ENCODE results near the gene GALM. TPM values are rescaled to one million over a fixed set of nuclear protein-coding genes. Genes with fewer than 3 reads are reported as not detected.

Gene GALM
- total and polyA plus RNA-seq, 2 of the 8 experiments (the other 6 are each of a cell fraction or from before 2014, with no cell fraction given): 9.9 to 13.1 TPM

- no peaks in the 10 kb centered on the region; a peak in 1 of 8 replicates for H3K36me3 ChIP-seq (ENCODE audit: control insufficient read depth in 2 of 4, insufficient read depth in 4 of 4, low read length in 3 of 4)
- no peaks in the 10 kb centered on the region; a peak in 1 of 7 replicates for H3K4me1 ChIP-seq (replicated peaks in 1 of 4; ENCODE audit: control insufficient read depth in 3 of 4, insufficient read depth in 4 of 4, low read length in 3 of 4)
- no peak overlapping the region for H4K8ac ChIP-seq (ENCODE audit: extremely low read depth, insufficient read depth, low read length)
- POLR2A ChIA-PET (ENCODE audit: partially characterized antibody): no interaction called here
- no peak overlapping the region for H3K9ac ChIP-seq (replicated peaks in 1 of 4; ENCODE audit: extremely low read depth in 1 of 4, low read depth in 3 of 4, low read length in 3 of 4)
- no peak overlapping the region for H2BK5ac ChIP-seq (ENCODE audit: low read depth, low read length)
- DNase-seq (ENCODE audit: low read depth in 1 of 2, low spot score in 2 of 2): no peak
- WGBS, 2 experiments (ENCODE audit: extremely low coverage in 1 of 2, insufficient coverage in 1 of 2, insufficient read length in 1 of 2, insufficient replicate concordance in 2 of 2, low coverage in 1 of 2, low lambda C conversion rate in 2 of 2, missing lambda C conversion rate in 1 of 2): 92% methylated on average over 8 of the region's 8 CpGs; no CpG with 5 or more reads in 1 of the 2 experiments
- no peak overlapping the region for H4K91ac ChIP-seq (replicated peaks; ENCODE audit: insufficient read length, low read length)
- no peaks in the 10 kb centered on the region for H3K27me3 ChIP-seq (replicated peaks in 1 of 4; ENCODE audit: control insufficient read depth in 3 of 4, extremely low read depth in 1 of 4, insufficient read depth in 3 of 4, low read length in 3 of 4)
- H4K5ac ChIP-seq (ENCODE audit: insufficient read length, low read depth, low read length): no peak overlapping the region
- H4K20me1 ChIP-seq (replicated peaks in 1 of 2; ENCODE audit: control insufficient read depth in 1 of 2, insufficient read depth in 2 of 2, low read length in 2 of 2): no peaks in the 10 kb centered on the region
- no peak overlapping the region for H2BK120ac ChIP-seq (replicated peaks; ENCODE audit: low read depth, low read length)
- H3K4me2 ChIP-seq (ENCODE audit: insufficient read depth in 1 of 2, low read depth in 2 of 2, low read length in 2 of 2): no peak overlapping the region
- H3K56ac ChIP-seq (replicated peaks; ENCODE audit: insufficient read length, low read depth, low read length): no peak overlapping the region
- H2AK5ac ChIP-seq (ENCODE audit: low read depth, low read length): no peak overlapping the region
- CTCF ChIA-PET (ENCODE audit: partially characterized antibody): interaction anchor here (0.6 to 1.1 kb wide), 6 partner anchors 12 to 109 kb away, joined by 3 to 4 read pairs (median 3); no protein-coding TSS in a partner anchor
- H3K9me3 ChIP-seq (ENCODE audit: insufficient read depth in 2 of 2, low read depth in 1 of 2, low read length in 1 of 2): no peaks in the 10 kb centered on the region
- no peaks in the 10 kb centered on the region for H3K79me2 ChIP-seq (ENCODE audit: control insufficient read depth in 1 of 2, insufficient read depth in 2 of 2, low read length in 2 of 2)
- no peak overlapping the region for H2BK12ac ChIP-seq (ENCODE audit: low read depth, low read length)
- no peak for TF ChIP-seq SRF (IDR thresholded peaks at IDR 0.05; ENCODE audit: low read depth, low read length)
- no peak for TF ChIP-seq ZNF274 (IDR thresholded peaks at IDR 0.05; ENCODE audit: borderline replicate concordance, extremely low read depth, low read length)
- TF ChIP-seq KDM1A (IDR thresholded peaks at IDR 0.05; ENCODE audit: borderline replicate concordance, low read length): no peak
- no peak for TF ChIP-seq EZH2 (IDR thresholded peaks at IDR 0.05; ENCODE audit: low read depth, low read length, severe bottlenecking)
- no peak overlapping the region for H3K27ac ChIP-seq (ENCODE audit: low read depth, low read length)
- H3K18ac ChIP-seq (ENCODE audit: extremely low read depth, low read length): no peak overlapping the region
- no peak overlapping the region for H3K14ac ChIP-seq (ENCODE audit: insufficient read length)
- no peak overlapping the region for H2AFZ ChIP-seq (ENCODE audit: low read length)
- no peak overlapping the region for H3K4me3 ChIP-seq (ENCODE audit: extremely low read depth in 1 of 4, insufficient read depth in 2 of 4, low read depth in 3 of 4, low read length in 4 of 4)
- H3K4ac ChIP-seq (replicated peaks; ENCODE audit: insufficient read length, low read depth, low read length): no peak overlapping the region
- H3K23me2 ChIP-seq (ENCODE audit: low read depth, low read length): no peaks in the 10 kb centered on the region
- H2BK20ac ChIP-seq (ENCODE audit: low read length): no peak overlapping the region
- H2BK15ac ChIP-seq (ENCODE audit: low read length): no peak overlapping the region
- no peak for FAIRE-seq
- no peak overlapping the region for H3K23ac ChIP-seq (ENCODE audit: insufficient read length)
- no peaks in the 10 kb centered on the region for H3K79me1 ChIP-seq (ENCODE audit: low read depth, low read length)
Measured at GRCh38 chr2:38690499-38691420, 24.8 kb downstream of the GALM start.
